ENCODE results near the gene COMT.

COMT gene

GRCh38 chr22:19959043-19959586 is 17.5 kb downstream of the COMT start:
- DNase-seq = no peak

- no peak for DNase-seq
These were observed 18.3 kb downstream of the COMT start for GRCh38 chr22:19959587-19960490.

GRCh38 chr22:19960491-19961200 is 19.1 kb downstream of the COMT start:
- DNase-seq = no peak

- no peak for DNase-seq
These were observed 19.6 kb downstream of the COMT start for GRCh38 chr22:19961201-19961580.

- no peak for DNase-seq
These were observed 20.3 kb downstream of the COMT start for GRCh38 chr22:19961868-19962245.

- peak; percentile 48 for DNase-seq
These were observed 20.8 kb downstream of the COMT start for GRCh38 chr22:19962246-19962908.

GRCh38 chr22:19962909-19963806 is 21.6 kb downstream of the COMT start:
- DNase-seq = no peak

GRCh38 chr22:19963863-19964642 is 22.5 kb downstream of the COMT start:
- no peak for DNase-seq

- DNase-seq = no peak
These were observed 23.3 kb downstream of the COMT start for GRCh38 chr22:19964701-19965386.

- DNase-seq = no peak
These were observed 24.5 kb downstream of the COMT start for GRCh38 chr22:19965771-19966709.

- no peak for DNase-seq
These were observed 25.6 kb downstream of the COMT start for GRCh38 chr22:19966908-19967750.

GRCh38 chr22:19967850-19968449 is 26.4 kb downstream of the COMT start:
- no peak for DNase-seq

GRCh38 chr22:19968450-19968891 is 26.9 kb downstream of the COMT start:
- DNase-seq = no peak

- DNase-seq = no peak
These were observed 27.8 kb downstream of the COMT start for GRCh38 chr22:19969141-19969928.

- DNase-seq = no peak
These were observed 28.5 kb downstream of the COMT start for GRCh38 chr22:19970031-19970478.

GRCh38 chr22:19970479-19971275 is 29.1 kb downstream of the COMT start:
- no peak for DNase-seq
